Prostate gland (tissue), 2 donors: ENCODE measurements around the gene MEMO1. TPM values are rescaled to one million over a fixed set of nuclear protein-coding genes. Genes with fewer than 3 reads are reported as not detected.

Experiments
- DNase-seq: peaks from one replicate; pipeline ENCODE4 v3.0.0-alpha.2; 2019; ENCODE audit warnings: low spot score
- H3K27ac ChIP-seq, 2 donors: fragments of 200-600 bp; sonication (generic); 2 replicates each; pipeline ENCODE4 v1.5.1; 2017 to 2019
- H3K27me3 ChIP-seq: fragments of 200-600 bp; sonication (generic); replicated peaks from 2 replicates; pipeline ENCODE4 v1.5.1; 2019; ENCODE audit not compliant: insufficient read depth
- H3K36me3 ChIP-seq, 2 donors: fragments of 200-600 bp; sonication (generic); 1 replicate in 1 of 2; 2 replicates in 1 of 2; pipeline versions ENCODE4 v1.5.1 to v1.8.1; 2017 to 2019
- H3K4me1 ChIP-seq: fragments of 200-600 bp; sonication (generic); replicated peaks from 2 replicates; pipeline ENCODE4 v1.5.1; 2019
- H3K4me3 ChIP-seq, 2 donors: fragments of 200-600 bp; sonication (generic); 2 replicates each; pipeline ENCODE4 v1.5.1; 2017 to 2019
- H3K9me3 ChIP-seq: fragments of 200-600 bp; sonication (generic); 2 replicates; pipeline ENCODE4 v1.5.1; 2017
- POLR2A ChIP-seq: fragments of 450-650 bp; IDR thresholded peaks from one replicate; pipeline ENCODE4 v1.6.1; 2016; ENCODE audit warnings: antibody characterized with exemption, mild to moderate bottlenecking
- POLR2AphosphoS5 ChIP-seq: sonication (generic); formaldehyde crosslinking; IDR thresholded peaks from one replicate; pipeline ENCODE4 v1.6.1; 2017; ENCODE audit warnings: antibody characterized with exemption
- WGBS: methylation state at CpG from one replicate; pipeline ENCODE4 v1.1.5; 2018; 5-methylcytosine and 5-hydroxymethylcytosine counted together
- intact Hi-C: fragments of 100-400 bp; cut with DNase I; formaldehyde crosslinking; loops from one replicate; pipeline ENCODE4 v1.14.2; 2022
- total RNA-seq, 2 donors: library from RNA; depleted of rRNA; stranded (reverse); fragments of >200 nt; gene quantifications; one replicate each; pipeline ENCODE4 v1.1.0, GENCODE V29; 2016
- TF ChIP-seq, protein P1 (sequence below), 4 experiments: fragments of 200-600 bp in 2 of 4; fragments of 450-650 bp in 2 of 4; sonication (generic) in 2 of 4; IDR thresholded peaks; 1 replicate in 3 of 4; 2 replicates in 1 of 4; pipeline ENCODE4 v1.5.1; 2016 to 2019; ENCODE audit warnings: antibody characterized with exemption in 4 of 4, mild to moderate bottlenecking in 2 of 4, moderate library complexity in 2 of 4

MEMO1 gene
- total RNA-seq, 2 donors from 2014 or later, result 25.7 to 38.7 TPM

DNA sequence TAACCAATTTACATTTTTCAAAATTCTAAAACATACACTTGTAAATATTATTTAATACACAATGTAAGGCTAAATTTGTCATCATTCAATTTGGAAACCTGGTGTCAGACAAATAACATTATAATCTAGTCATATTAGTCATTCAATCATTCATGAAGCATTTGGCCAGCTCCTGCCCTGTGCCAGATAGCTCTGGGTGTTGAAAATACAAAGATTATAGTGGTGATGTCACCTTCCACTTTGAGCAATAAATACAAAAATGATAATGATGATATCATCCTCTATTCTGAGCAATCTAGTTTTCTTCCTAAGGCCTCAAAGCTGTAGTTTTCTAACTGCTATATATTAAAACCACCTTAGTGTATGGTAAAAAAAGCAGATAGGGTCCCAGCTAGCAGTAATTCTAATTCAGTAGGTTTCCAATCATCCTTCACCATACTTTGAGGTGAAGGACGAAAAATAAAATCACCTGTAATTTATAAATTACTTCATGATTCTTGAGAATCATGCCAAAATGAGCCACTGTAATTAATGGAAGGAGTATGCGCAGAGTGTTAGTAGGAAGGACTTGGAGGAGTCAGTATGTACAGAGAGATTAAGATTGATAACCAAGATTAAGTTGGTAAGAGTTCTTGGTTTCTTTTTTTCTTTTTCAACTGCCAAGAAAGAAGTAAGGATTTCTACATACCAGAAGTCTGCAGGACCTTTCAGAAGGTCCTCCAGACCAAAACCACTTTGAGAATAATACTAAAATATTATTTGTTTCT lies 23.2 kb downstream of the MEMO1 start:
- TF ChIP-seq, protein P1, sequence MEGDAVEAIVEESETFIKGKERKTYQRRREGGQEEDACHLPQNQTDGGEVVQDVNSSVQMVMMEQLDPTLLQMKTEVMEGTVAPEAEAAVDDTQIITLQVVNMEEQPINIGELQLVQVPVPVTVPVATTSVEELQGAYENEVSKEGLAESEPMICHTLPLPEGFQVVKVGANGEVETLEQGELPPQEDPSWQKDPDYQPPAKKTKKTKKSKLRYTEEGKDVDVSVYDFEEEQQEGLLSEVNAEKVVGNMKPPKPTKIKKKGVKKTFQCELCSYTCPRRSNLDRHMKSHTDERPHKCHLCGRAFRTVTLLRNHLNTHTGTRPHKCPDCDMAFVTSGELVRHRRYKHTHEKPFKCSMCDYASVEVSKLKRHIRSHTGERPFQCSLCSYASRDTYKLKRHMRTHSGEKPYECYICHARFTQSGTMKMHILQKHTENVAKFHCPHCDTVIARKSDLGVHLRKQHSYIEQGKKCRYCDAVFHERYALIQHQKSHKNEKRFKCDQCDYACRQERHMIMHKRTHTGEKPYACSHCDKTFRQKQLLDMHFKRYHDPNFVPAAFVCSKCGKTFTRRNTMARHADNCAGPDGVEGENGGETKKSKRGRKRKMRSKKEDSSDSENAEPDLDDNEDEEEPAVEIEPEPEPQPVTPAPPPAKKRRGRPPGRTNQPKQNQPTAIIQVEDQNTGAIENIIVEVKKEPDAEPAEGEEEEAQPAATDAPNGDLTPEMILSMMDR (IDR thresholded peaks at IDR 0.05), result no peak
- TF ChIP-seq POLR2AphosphoS5 (no peak), POLR2A (no peak)
- H3K27ac ChIP-seq, result no peak overlapping the region
- H3K9me3 ChIP-seq, result no peaks in the 10 kb centered on the region
- intact Hi-C loops, result no loop called here
- no peaks in the 10 kb centered on the region for H3K36me3 ChIP-seq
- no peak for DNase-seq
- no peaks in the 10 kb centered on the region for H3K27me3 ChIP-seq
- H3K4me3 ChIP-seq, result no peak overlapping the region
- 85% methylated on average over 2 of the region's 2 CpGs for WGBS
- no peaks in the 10 kb centered on the region for H3K4me1 ChIP-seq

DNA sequence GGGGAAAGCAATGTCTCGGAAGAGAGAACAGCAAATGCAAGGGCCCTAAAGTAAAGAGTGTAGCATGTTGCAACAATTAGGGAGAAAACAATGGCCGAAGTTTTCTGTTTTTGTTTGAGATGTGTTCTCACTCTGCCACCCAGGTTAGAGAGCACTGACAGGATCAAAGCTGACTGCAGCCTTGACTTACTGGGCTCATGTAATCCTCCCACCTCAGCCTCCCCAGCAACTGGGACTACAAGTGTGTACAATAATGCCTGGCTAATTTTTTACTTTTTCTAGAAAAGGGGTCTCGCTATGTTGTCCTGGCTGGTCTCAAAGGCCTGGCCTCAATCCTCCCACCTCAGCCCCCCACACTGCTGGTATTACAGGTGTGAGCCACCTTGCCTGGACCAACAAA lies 23.9 kb downstream of the MEMO1 start:
- Histone ChIP-seq H3K27ac (no peak overlapping the region), H3K9me3 (no peaks in the 10 kb centered on the region), H3K4me3 (no peak overlapping the region), H3K27me3 (no peaks in the 10 kb centered on the region), H3K4me1 (no peaks in the 10 kb centered on the region), H3K36me3 (no peaks in the 10 kb centered on the region)
- no peak for DNase-seq
- intact Hi-C loops, result no loop called here
- WGBS, result 86% methylated on average over 3 of the region's 3 CpGs
- TF ChIP-seq, protein P1 (IDR thresholded peaks at IDR 0.05), result no peak

- H3K27ac ChIP-seq, result no peak overlapping the region
- no peaks in the 10 kb centered on the region for H3K9me3 ChIP-seq
- no peak overlapping the region for H3K4me3 ChIP-seq
- WGBS, result 87% methylated on average over 5 of the region's 5 CpGs
- no peaks in the 10 kb centered on the region for H3K27me3 ChIP-seq
- no peak for DNase-seq
- H3K36me3 ChIP-seq, result no peaks in the 10 kb centered on the region
- intact Hi-C loops, result no loop called here
- H3K4me1 ChIP-seq, result no peaks in the 10 kb centered on the region
- TF ChIP-seq POLR2AphosphoS5 (no peak), POLR2A (no peak)
- TF ChIP-seq, protein P1 (IDR thresholded peaks at IDR 0.05), result no peak
These were observed 26.9 kb downstream of the MEMO1 start for GRCh38 chr2:31983762-31984467.

GRCh38 chr2:31980674-31981356 lies 30.0 kb downstream of the MEMO1 start:
- TF ChIP-seq, protein P1 (IDR thresholded peaks at IDR 0.05), result no peak
- TF ChIP-seq POLR2A (no peak), POLR2AphosphoS5 (no peak)
- WGBS, result 70% methylated on average over 6 of the region's 6 CpGs
- intact Hi-C loops, result no loop called here

More at GRCh38 chr2:31980674-31981356, 30.0 kb downstream of the MEMO1 start:
- no peak overlapping the region for H3K4me3 ChIP-seq
- no peaks in the 10 kb centered on the region for H3K27me3 ChIP-seq
- no peak for DNase-seq
- H3K27ac ChIP-seq, result no peak overlapping the region
- H3K36me3 ChIP-seq, result no peaks in the 10 kb centered on the region
- no peaks in the 10 kb centered on the region for H3K9me3 ChIP-seq
- H3K4me1 ChIP-seq, result no peaks in the 10 kb centered on the region
